Endothelial cell of umbilical vein (primary cell): ENCODE measurements around the gene KCNB1. TPM values are rescaled to one million over a fixed set of nuclear protein-coding genes. Genes with fewer than 3 reads are reported as not detected.

ENCODE experiments used
- BruUV-seq: library from RNA; stranded (reverse); fragments of 400-500 nt; replicated peaks from 2 replicates; lab custom pipeline; 2021; lab: Mats Ljungman, UMichigan
- CTCF ChIA-PET: fragments of 300-600, 350-600 bp; sonication (Branson Sonifier 250); formaldehyde crosslinking; loops from one replicate; lab custom pipeline; 2021; ENCODE audit warnings: antibody characterized with exemption, inconsistent platforms; lab: Charles Lee
- POLR2A ChIA-PET: fragments of 300-600, 350-600 bp; sonication (Branson Sonifier 250); formaldehyde crosslinking; loops from one replicate; lab custom pipeline; 2021; ENCODE audit warnings: antibody characterized with exemption, inconsistent platforms; lab: Charles Lee
- DNase-seq: peaks from one replicate; pipeline ENCODE4 v3.0.0-alpha.2; 2011; ENCODE audit warnings: low read depth, low spot score
- FAIRE-seq: peaks from 2 replicates; lab custom pipeline; 2011; peaks lifted over from hg19 to GRCh38; lab: Jason Lieb, UNC
- H2AFZ ChIP-seq: 2 replicates; pipeline ENCODE4 v1.6.0; 2012; ENCODE audit warnings: low read depth, low read length, control low read depth, inconsistent platforms
- H3K27ac ChIP-seq: 2 replicates; pipeline ENCODE4 v1.5.1; 2011; ENCODE audit warnings: low read depth, mild to moderate bottlenecking, control low read depth, low read length, moderate library complexity; ENCODE audit not compliant: insufficient read depth
- H3K27me3 ChIP-seq, 2 experiments: 2 replicates each; pipeline versions ENCODE4 v1.6.0 to v1.6.1; 2011; ENCODE audit warnings: low read length in 2 of 2, mixed read lengths in 1 of 2; ENCODE audit not compliant: control insufficient read depth in 2 of 2, insufficient read depth in 2 of 2
- H3K36me3 ChIP-seq, 2 experiments: 2 replicates in 1 of 2; 3 replicates in 1 of 2; pipeline ENCODE4 v1.5.1; 2011; ENCODE audit warnings: low read length in 2 of 2, mild to moderate bottlenecking in 1 of 2, moderate library complexity in 1 of 2; ENCODE audit not compliant: control insufficient read depth in 2 of 2, insufficient read depth in 2 of 2; ENCODE audit errors: extremely low read depth in 1 of 2
- H3K4me1 ChIP-seq: 3 replicates; pipeline ENCODE4 v1.5.1; 2011; ENCODE audit warnings: mild to moderate bottlenecking, low read length; ENCODE audit not compliant: control insufficient read depth, insufficient read depth; ENCODE audit errors: extremely low read depth
- H3K4me2 ChIP-seq: 2 replicates; pipeline ENCODE4 v1.6.1; 2011; ENCODE audit warnings: low read length, control low read depth, mixed read lengths; ENCODE audit not compliant: insufficient read depth
- H3K4me3 ChIP-seq, 3 experiments: fragments of 200-600 bp in 1 of 3; sonication (generic), shearing (Covaris generic) in 1 of 3; replicated peaks in 1 of 3; 2 replicates each; pipeline ENCODE4 v1.5.1; 2011 to 2016; ENCODE audit warnings: control low read depth in 3 of 3, low read length in 3 of 3, mild to moderate bottlenecking in 2 of 3, inconsistent platforms in 1 of 3, low read depth in 1 of 3, moderate library complexity in 1 of 3; ENCODE audit not compliant: insufficient read depth in 1 of 3
- H3K79me2 ChIP-seq: 2 replicates; pipeline ENCODE4 v1.6.0; 2012; ENCODE audit warnings: low read length, inconsistent platforms; ENCODE audit not compliant: control insufficient read depth, insufficient read depth
- H3K9ac ChIP-seq: replicated peaks from 2 replicates; pipeline ENCODE3; 2011; ENCODE audit warnings: low read length, control low read depth; ENCODE audit not compliant: insufficient read depth; ENCODE audit errors: extremely low read depth
- H3K9me1 ChIP-seq: replicated peaks from 3 replicates; pipeline ENCODE4 v1.6.0; 2011; ENCODE audit warnings: mild to moderate bottlenecking, low read length; ENCODE audit not compliant: control insufficient read depth, insufficient read depth; ENCODE audit errors: extremely low read depth
- H3K9me3 ChIP-seq: replicated peaks from 2 replicates; pipeline ENCODE4 v1.5.1; 2012; ENCODE audit warnings: low read length, inconsistent platforms; ENCODE audit not compliant: control insufficient read depth, insufficient read depth
- H4K20me1 ChIP-seq: replicated peaks from 2 replicates; pipeline ENCODE3; 2011; ENCODE audit warnings: mild to moderate bottlenecking, low read length; ENCODE audit not compliant: control insufficient read depth, insufficient read depth; ENCODE audit errors: extremely low read depth
- CTCF ChIP-seq, 2 donors: IDR thresholded peaks; 1 replicate in 1 of 2; 2 replicates in 1 of 2; pipeline ENCODE4 v1.5.1; 2011; ENCODE audit warnings: low read length in 2 of 2, mild to moderate bottlenecking in 2 of 2, moderate library complexity in 2 of 2, control low read depth in 1 of 2, inconsistent platforms in 1 of 2, low read depth in 1 of 2; ENCODE audit not compliant: insufficient read depth in 1 of 2; ENCODE audit errors: extremely low read depth in 1 of 2
- EZH2 ChIP-seq: IDR thresholded peaks from 2 replicates; pipeline ENCODE4 v1.6.1; 2012; ENCODE audit warnings: borderline replicate concordance, low read depth, mild to moderate bottlenecking, moderate library complexity, low read length, inconsistent platforms; ENCODE audit not compliant: severe bottlenecking
- FOS ChIP-seq: IDR thresholded peaks from 2 replicates; pipeline ENCODE4 v1.6.1; 2011; ENCODE audit warnings: mild to moderate bottlenecking, low read length, moderate library complexity, borderline replicate concordance; ENCODE audit not compliant: insufficient read depth
- GATA2 ChIP-seq: IDR thresholded peaks from 2 replicates; pipeline ENCODE4 v1.7.0; 2011; ENCODE audit warnings: low read depth, mild to moderate bottlenecking, moderate library complexity, mixed read lengths, low read length; ENCODE audit not compliant: insufficient read length, insufficient read depth
- JUN ChIP-seq: IDR thresholded peaks from 2 replicates; pipeline ENCODE4 v1.6.1; 2011; ENCODE audit warnings: borderline replicate concordance, low read depth; ENCODE audit not compliant: insufficient read length, insufficient read depth
- MYC ChIP-seq: IDR thresholded peaks from one replicate; pipeline ENCODE4 v1.6.1; 2011; ENCODE audit warnings: mild to moderate bottlenecking, low read depth, low read length
- POLR2AphosphoS5 ChIP-seq: IDR thresholded peaks from 2 replicates; pipeline ENCODE4 v1.6.1; 2012; ENCODE audit warnings: low read depth, mild to moderate bottlenecking, control low read depth, low read length, moderate library complexity; ENCODE audit not compliant: insufficient read depth
- dilution Hi-C: fragments of 300-500 bp; cut with MboI; formaldehyde crosslinking; loops from one replicate; pipeline ENCODE4 v1.15.0; 2019; ENCODE audit warnings: low sequenced_read_pairs; ENCODE audit not compliant: extremely low pct_ligation_motif_present
- intact Hi-C: fragments of 100-400 bp; cut with micrococcal nuclease; formaldehyde crosslinking; loops from one replicate; pipeline ENCODE4 v1.10.0; 2022
- polyA plus RNA-seq, 4 experiments: library from polyadenylated mRNA; depleted of rRNA in 3 of 4; stranded (reverse) in 3 of 4; unstranded in 1 of 4; fragments of >200 nt; gene quantifications; 2 replicates each; pipeline versions ENCODE4 v1.2.1 to v1.2.3, GENCODE V29; 2011 to 2012; ENCODE audit warnings: missing spikeins in 1 of 4
- total RNA-seq: library from RNA; stranded (reverse); gene quantifications from 2 replicates; pipeline ENCODE4 v1.2.3, GENCODE V29; 2021
- TF ChIP-seq, protein P1 (sequence below): IDR thresholded peaks from 2 replicates; pipeline ENCODE4 v1.6.1; 2011; ENCODE audit not compliant: insufficient read depth, insufficient read length

KCNB1 gene
- total and polyA plus RNA-seq, 2 donors (not counting 3 experiments of a cell fraction or from before 2014, with no cell fraction given) = not detected

- Histone ChIP-seq H4K20me1 (no peaks in the 10 kb centered on the region), H3K9ac (no peak overlapping the region), H3K4me2 (no peak overlapping the region), H3K9me3 (no peaks in the 10 kb centered on the region), H3K79me2 (no peaks in the 10 kb centered on the region), H3K4me1 (no peaks in the 10 kb centered on the region), H2AFZ (no peak overlapping the region), H3K27me3 (peaks cover 2 to 5% of the 10 kb centered on the region in 2 experiments), H3K4me3 (no peak overlapping the region), H3K27ac (no peak overlapping the region), H3K9me1 (no peaks in the 10 kb centered on the region), H3K36me3 (no peaks in the 10 kb centered on the region)
- dilution Hi-C loops = no loop called here
- CTCF ChIA-PET = interaction anchor here (1.3 kb wide), 1 partner anchor 9 kb away, joined by 5 read pairs; no protein-coding TSS in a partner anchor
- FAIRE-seq (no peak), DNase-seq (no peak)
- intact Hi-C loops = no loop called here
- TF ChIP-seq EZH2 = no peak
- no peak for TF ChIP-seq GATA2
- no peak for TF ChIP-seq CTCF (IDR thresholded peaks at IDR 0.05; ENCODE audit: extremely low read depth in 1 of 2, insufficient read depth in 1 of 2, low read depth in 1 of 2, low read length in 2 of 2)
- TF ChIP-seq MYC = no peak
- TF ChIP-seq POLR2AphosphoS5 = no peak
- TF ChIP-seq, protein P1, sequence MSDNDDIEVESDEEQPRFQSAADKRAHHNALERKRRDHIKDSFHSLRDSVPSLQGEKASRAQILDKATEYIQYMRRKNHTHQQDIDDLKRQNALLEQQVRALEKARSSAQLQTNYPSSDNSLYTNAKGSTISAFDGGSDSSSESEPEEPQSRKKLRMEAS = no peak
- TF ChIP-seq JUN = no peak
- TF ChIP-seq FOS = no peak
- BruUV-seq = no TSS peak
- POLR2A ChIA-PET = no interaction called here
Observed at GRCh38 chr20:49394264-49394663, 88.2 kb downstream of the KCNB1 start.
